Middle frontal gyrus (tissue), 1 donor: Measurements from ENCODE around the gene ZFYVE1.
"Not testable (repeated sequence)": the region's sequence is repeated elsewhere in the genome, so short reads cannot be mapped to it uniquely, and the experiment has no call there.

ENCODE experiments used
- DNase-seq: peaks from one replicate; pipeline ENCODE4 v3.0.0-alpha.2; 2015; ENCODE audit warnings: low spot score; ENCODE audit errors: extremely low spot score

The ZFYVE1 gene

GRCh38 chr14:73004641-73005040 lies 22.3 kb downstream of the ZFYVE1 start:
- not testable (repeated sequence) for DNase-seq

DNA sequence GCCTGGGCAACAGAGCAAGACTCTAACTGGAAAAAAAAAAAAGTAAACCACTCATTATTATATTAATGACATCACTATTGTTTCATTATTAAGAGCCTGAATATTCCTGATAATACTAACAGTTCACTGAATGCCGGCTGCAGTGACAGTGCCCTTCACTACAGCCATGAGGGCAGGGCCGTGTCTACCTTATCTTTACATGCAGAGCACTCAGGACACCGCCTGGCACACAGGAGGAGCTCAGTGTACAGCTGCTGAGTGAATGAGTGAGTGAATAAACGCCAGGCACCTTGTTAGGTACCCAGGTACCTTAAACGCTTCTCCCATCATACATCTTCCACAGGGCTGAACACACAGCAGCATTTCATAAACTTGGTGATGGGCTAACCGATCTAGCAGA lies 23.2 kb downstream of the ZFYVE1 start:
- DNase-seq, result no peak

DNA sequence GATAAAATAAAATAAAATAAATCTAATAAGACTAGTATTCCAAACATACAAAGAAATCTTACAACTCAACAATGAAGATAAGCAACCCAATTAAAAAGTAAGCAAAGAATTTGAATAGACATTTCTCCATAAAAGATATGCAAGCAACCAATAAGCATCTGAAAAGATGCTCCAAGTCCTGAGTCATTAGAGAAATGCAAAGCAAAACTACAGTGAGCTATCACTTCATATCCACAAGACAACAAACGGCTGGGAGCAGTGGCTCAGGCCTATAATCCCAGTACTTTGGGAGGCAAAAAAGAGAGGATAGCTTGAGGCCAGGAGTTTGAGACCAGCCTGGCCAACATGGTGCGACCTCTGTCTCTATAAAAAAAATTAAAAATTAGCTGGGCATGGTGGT lies 26.8 kb downstream of the ZFYVE1 start:
- no peak for DNase-seq

GRCh38 chr14:72999316-72999715 lies 27.6 kb downstream of the ZFYVE1 start:
- no peak for DNase-seq

- DNase-seq, result no peak
These were observed 28.5 kb downstream of the ZFYVE1 start for GRCh38 chr14:72998252-72998903.

- DNase-seq, result no peak
These were observed 30.0 kb downstream of the ZFYVE1 start for GRCh38 chr14:72996916-72997315.

GRCh38 chr14:72990171-72990570 lies 36.7 kb downstream of the ZFYVE1 start:
- no peak for DNase-seq

- no peak for DNase-seq
These were observed 40.0 kb downstream of the ZFYVE1 start for GRCh38 chr14:72986857-72987256.

GRCh38 chr14:72986214-72986613 lies 40.7 kb downstream of the ZFYVE1 start:
- DNase-seq, result no peak

GRCh38 chr14:72982146-72982708 lies 44.7 kb downstream of the ZFYVE1 start:
- DNase-seq, result no peak

GRCh38 chr14:72980863-72981262 lies 46.0 kb downstream of the ZFYVE1 start:
- no peak for DNase-seq

- DNase-seq, result no peak
These were observed 48.0 kb downstream of the ZFYVE1 start for GRCh38 chr14:72978856-72979255.

- DNase-seq, result no peak
These were observed 51.1 kb downstream of the ZFYVE1 start for GRCh38 chr14:72975770-72976169.

DNA sequence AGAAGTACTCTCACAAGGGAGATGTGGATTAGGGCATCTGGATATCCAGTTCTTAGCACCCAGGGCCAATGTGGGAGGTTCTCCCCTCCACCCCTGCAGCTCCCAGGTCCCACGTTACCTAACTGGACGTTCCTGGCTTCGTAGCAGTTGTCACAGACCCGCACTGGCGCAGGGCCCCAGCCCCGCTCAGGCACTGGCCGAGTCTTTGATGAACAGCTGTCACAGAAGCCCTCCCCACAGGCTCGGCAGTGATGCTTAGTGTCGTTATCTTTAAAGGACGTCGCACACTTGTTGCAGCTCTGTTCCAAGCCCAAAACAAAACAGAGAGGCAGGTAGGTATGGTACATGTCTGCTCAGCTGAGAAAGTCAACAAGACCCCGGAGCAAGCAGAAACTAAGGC lies 52.2 kb downstream of the ZFYVE1 start:
- DNase-seq, result no peak

- no peak for DNase-seq
These were observed 56.0 kb downstream of the ZFYVE1 start for GRCh38 chr14:72970824-72971434.

- no peak for DNase-seq
These were observed 56.8 kb downstream of the ZFYVE1 start for GRCh38 chr14:72970058-72970630.

DNA sequence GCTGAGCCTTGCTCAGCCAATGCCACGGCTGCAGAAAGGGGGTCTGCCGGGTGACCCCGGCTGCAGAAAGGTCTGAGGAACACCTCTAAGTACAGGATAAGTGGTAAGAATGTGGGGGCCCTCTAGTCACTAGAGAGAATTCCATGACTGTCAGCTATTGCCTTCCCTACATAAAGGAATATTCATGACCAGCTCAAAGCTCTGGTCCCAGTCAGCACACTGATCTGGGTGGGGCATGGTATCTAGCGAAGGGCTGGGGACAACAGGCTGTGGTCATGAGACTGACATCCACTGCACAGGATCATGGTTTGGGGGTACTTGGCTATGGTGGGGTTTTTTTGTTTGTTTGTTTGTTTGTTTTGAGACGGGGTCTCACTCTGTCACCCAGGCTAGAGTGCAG lies 58.6 kb downstream of the ZFYVE1 start:
- DNase-seq, result no peak

- DNase-seq, result no peak
These were observed 60.9 kb downstream of the ZFYVE1 start for GRCh38 chr14:72966038-72966437.

GRCh38 chr14:72965249-72965648 lies 61.7 kb downstream of the ZFYVE1 start:
- no peak for DNase-seq

DNA sequence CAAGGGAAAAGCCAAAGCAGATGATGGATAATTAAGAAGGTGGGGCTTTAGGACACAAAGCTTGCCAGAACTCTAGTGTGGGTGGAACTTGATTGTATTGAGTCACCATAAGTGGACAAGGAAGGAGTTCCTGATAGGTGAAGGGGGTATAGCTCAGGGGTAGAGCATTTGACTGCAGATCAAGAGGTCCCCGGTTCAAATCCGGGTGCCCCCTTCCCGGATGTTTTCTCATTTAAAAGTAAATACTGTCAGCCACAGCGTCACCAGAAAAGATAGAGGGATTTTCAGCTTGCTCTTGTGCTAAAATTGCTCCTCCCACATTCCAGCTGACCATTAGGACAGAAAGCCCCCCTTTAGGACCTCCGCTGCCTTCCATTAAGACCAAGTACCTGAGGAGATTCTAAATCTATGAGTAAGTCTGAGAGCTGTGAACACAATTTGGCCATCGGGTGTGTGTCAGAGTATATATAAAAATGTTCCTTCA lies 64.0 kb downstream of the ZFYVE1 start:
- DNase-seq, result no peak

DNA sequence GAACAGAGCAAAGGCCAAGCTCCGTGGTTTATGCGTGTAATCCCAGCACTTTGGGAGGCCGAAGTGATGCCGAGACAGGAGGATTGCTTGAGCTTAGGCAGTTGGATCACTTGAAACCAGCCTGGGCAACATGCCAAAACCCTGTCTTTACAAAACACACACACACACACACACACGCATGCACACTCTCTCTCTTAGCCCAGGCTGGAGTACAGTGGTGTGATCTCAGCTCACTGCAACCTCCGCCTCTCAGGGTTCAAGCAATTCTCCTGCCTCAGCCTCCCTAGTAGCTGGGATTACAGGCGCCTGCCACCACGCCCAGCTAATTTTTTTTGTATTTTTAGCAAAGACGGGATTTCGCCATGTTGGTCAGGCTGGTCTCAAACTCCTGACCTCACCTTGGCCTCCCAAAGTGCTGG lies 64.6 kb downstream of the ZFYVE1 start:
- DNase-seq, result not testable (repeated sequence)

- DNase-seq, result no peak
These were observed 65.1 kb downstream of the ZFYVE1 start for GRCh38 chr14:72961579-72962335.
